ENCODE data around the gene FHOD3.
A peak's percentile ranks its signal among the peaks of the same experiment; 100 is the strongest.
"Not testable (repeated sequence)": the region's sequence is repeated elsewhere in the genome, so short reads cannot be mapped to it uniquely, and the experiment has no call there.

The FHOD3 gene

GRCh38 chr18:36440614-36441013 lies 143.1 kb downstream of the FHOD3 start:
- FAIRE-seq (no peak), DNase-seq (ENCODE audit: insufficient read length, low spot score) (no peak)

DNA sequence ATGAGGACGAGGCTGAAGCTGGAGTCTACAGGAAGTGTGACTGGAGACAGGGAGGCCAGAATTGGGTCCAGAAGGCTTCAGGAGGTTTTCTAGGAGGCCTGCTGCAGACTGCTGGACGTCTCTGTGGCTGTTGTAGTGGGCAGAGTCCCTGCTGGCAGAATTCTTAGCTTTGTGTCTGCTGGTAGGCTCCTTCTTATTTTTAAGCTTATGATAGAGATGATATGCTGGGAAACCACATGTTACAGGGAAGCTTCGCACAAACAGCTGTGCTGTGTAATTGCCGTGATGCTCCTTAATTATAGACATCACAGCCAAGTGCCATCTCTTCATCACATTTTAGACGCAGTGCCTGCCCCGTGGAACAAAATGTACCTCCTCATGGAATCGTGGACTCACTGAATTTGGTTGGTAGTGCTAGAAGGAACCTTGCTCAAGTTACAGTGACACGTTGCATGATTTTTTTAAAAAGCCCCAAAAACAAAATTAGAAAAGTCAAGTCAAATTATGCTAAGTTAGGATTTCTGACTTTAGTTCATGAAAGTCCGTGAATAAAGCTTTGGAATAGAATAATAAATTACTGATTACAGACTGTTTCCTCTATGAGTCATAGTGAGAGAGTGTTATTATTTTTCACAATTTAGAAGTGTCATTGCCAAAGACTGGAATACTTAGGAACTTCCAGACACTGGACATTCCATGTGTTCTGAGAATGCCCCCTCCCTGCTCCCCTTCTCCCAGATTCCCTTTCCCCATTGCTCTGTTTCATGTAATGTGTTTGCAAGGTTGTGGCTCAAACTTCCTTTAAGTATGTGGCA lies 144.1 kb downstream of the FHOD3 start:
- DNase-seq (ENCODE audit: insufficient read length, low spot score) = no peak
- peak; percentile 44 for FAIRE-seq

GRCh38 chr18:36442717-36443116 lies 145.2 kb downstream of the FHOD3 start:
- FAIRE-seq (no peak), DNase-seq (ENCODE audit: insufficient read length, low spot score) (no peak)

- DNase-seq (ENCODE audit: insufficient read length, low spot score) (no peak), FAIRE-seq (no peak)
Measured at GRCh38 chr18:36446059-36446458, 148.5 kb downstream of the FHOD3 start.

- no peak for DNase-seq (ENCODE audit: insufficient read length, low spot score)
Measured at GRCh38 chr18:36448384-36449290, 151.1 kb downstream of the FHOD3 start.

GRCh38 chr18:36449451-36449850 lies 151.9 kb downstream of the FHOD3 start:
- DNase-seq (ENCODE audit: insufficient read length, low spot score) (no peak), FAIRE-seq (no peak)

More at GRCh38 chr18:36448384-36449290, 151.1 kb downstream of the FHOD3 start:
- no peak for FAIRE-seq

- DNase-seq (ENCODE audit: insufficient read length, low spot score) (no peak), FAIRE-seq (no peak)
Measured at GRCh38 chr18:36450264-36450663, 152.8 kb downstream of the FHOD3 start.

- DNase-seq (ENCODE audit: insufficient read length, low spot score) = no peak
- no peak for FAIRE-seq
Measured at GRCh38 chr18:36451454-36452251, 154.1 kb downstream of the FHOD3 start.

DNA sequence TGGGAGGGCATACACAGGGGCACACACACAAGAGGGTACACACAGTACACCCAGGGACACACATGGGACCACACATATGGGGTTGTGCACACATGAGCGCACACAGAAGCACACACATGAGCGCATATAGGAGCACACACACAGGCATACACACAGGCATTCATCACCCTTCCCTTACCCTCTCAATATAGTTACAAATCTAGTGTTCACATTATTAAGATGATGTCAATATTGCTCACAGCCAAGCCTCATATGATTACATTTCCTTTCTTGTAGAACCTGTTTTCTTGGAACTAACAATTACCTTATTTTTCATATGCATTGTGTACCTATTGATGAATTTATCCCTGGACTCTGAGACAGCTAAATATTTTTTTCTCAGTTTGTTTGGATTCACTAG lies 156.7 kb downstream of the FHOD3 start:
- DNase-seq (ENCODE audit: insufficient read length, low spot score) (no peak), FAIRE-seq (no peak)

DNA sequence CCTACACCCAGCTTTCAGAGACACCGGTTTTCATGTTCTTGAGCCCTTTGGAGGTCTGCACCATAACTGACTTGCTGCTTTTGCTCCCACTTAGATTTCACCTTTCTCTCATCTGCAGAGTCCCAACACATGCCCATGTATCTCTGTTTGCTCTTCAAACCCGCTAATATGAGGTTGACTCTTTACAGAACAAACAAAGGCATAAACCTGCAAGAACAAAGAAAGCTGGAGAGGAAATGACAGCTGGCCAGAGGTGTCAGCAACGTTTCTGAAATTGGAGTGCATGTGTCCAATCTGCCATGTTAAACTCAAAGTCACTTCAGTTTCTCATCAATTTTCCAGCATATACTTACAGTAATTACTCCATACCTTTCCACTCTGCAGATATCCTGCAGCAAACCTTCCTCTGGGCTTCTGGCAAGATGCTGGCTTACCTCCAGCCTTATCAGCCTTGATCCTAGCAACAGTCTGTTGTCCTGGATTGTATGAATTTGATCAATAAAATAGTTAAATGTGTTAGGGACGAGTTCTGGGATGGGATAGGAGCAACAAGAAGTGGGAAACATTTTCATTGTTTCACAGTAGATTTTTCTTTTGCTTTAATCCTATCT lies 157.4 kb downstream of the FHOD3 start:
- DNase-seq (ENCODE audit: insufficient read length, low spot score) = no peak
- no peak for FAIRE-seq

DNA sequence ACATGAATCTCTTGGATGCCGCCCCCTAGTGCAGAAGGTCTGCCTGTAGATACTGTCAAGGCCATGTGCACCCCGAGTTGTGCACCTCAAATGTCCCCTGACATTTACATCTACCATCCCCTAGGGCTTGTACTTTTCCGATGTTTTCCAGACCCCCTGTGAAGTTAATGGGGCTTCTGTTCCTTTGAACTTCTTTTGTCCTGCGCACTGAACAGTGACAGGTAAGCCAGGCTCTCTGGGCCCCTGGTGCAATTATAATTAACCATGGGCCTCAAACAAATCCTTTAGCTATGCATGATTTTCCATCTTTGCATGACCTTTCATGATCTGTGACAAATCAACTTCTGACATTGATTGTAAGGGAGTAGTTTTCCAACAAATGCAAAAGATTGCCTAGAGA lies 158.4 kb downstream of the FHOD3 start:
- no peak for DNase-seq (ENCODE audit: insufficient read length, low spot score)
- no peak for FAIRE-seq

DNA sequence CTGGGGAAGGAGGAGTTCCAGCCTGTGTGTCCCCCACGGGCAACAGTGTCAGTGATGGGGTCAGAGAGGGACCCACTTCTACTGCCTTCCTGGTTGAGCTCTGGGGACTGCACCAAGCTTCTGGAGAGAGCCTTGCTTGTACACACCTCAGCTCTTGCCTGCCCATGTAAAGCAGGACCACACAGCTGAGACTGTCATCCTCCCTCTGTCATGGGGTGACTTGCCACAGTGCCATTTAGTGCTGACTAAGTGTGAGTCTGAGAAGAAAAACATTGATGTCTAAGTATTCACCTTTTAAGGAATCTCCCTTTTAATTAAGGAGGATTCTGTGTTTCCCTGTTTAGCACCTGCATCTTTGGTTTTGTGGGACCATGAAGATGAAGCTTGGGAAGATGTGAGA lies 159.1 kb downstream of the FHOD3 start:
- FAIRE-seq (no peak), DNase-seq (ENCODE audit: insufficient read length, low spot score) (no peak)

DNA sequence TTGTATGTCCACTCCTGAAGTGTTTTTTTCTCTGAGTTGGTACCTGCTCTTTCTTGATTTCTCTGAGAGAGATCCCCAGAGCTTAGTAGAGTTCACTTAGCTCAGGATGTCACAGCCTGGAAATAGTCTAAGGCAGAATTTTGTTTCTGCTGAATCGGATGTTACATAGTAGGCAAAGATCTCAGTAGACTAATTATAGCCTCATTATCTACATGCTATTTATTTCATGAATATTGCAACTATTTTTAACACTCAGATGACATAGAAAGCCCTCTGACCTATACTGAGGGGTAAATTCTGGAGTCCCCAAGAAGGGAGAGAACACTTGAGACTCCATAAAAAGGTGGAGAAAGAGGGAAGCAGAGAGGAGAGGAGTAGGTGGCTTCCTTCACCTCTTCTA lies 160.2 kb downstream of the FHOD3 start:
- FAIRE-seq (no peak), DNase-seq (ENCODE audit: insufficient read length, low spot score) (no peak)

GRCh38 chr18:36458306-36458705 lies 160.8 kb downstream of the FHOD3 start:
- DNase-seq (ENCODE audit: insufficient read length, low spot score) = no peak
- no peak for FAIRE-seq

- DNase-seq (ENCODE audit: insufficient read length, low spot score) (no peak), FAIRE-seq (no peak)
Measured at GRCh38 chr18:36459203-36459602, 161.7 kb downstream of the FHOD3 start.

GRCh38 chr18:36459786-36460185 lies 162.3 kb downstream of the FHOD3 start:
- DNase-seq (ENCODE audit: insufficient read length, low spot score) (no peak), FAIRE-seq (no peak)

GRCh38 chr18:36460324-36460850 lies 162.9 kb downstream of the FHOD3 start:
- FAIRE-seq (no peak), DNase-seq (ENCODE audit: insufficient read length, low spot score) (no peak)

GRCh38 chr18:36460854-36461253 lies 163.3 kb downstream of the FHOD3 start:
- FAIRE-seq = no peak

DNA sequence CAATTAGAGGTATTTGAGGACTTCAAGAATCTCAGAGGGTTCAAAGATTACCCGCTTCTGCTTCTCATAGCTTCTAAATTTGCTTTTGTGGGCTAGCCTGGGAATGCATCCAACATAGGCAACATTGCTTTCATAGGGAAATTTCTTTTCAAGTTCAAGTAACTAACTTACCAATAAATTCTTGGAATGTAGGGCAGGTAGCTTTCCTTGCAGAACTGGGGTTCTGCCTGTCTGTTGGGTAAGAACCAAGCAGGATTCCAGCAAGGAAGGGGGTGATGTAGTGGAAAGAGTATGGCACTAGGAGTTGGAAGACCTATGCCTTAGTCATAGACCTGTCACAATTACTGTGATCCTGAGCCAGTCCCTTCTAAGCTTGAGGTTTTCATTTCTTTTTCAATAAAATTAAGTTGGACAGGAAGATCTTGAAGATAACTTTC lies 164.1 kb downstream of the FHOD3 start:
- FAIRE-seq (no peak), DNase-seq (ENCODE audit: insufficient read length, low spot score) (no peak)

More at GRCh38 chr18:36460854-36461253, 163.3 kb downstream of the FHOD3 start:
- no peak for DNase-seq (ENCODE audit: insufficient read length, low spot score)

GRCh38 chr18:36463516-36463915 lies 166.0 kb downstream of the FHOD3 start:
- not testable (repeated sequence) for FAIRE-seq; DNase-seq (ENCODE audit: insufficient read length, low spot score)
